Neural progenitor cell (in vitro differentiated cells): ENCODE measurements around the gene TTC23L. TPM values are rescaled to one million over a fixed set of nuclear protein-coding genes. Genes with fewer than 3 reads are reported as not detected.

ENCODE experiments used
- DNase-seq: peaks from one replicate; pipeline ENCODE4 v3.0.0-alpha.2; 2016; ENCODE audit warnings: low spot score
- H2AFZ ChIP-seq: fragments of 200-600 bp; sonication (generic); replicated peaks from 2 replicates; pipeline ENCODE4 v1.6.1; 2016; ENCODE audit warnings: antibody characterized with exemption
- H3F3A ChIP-seq: fragments of 200-600 bp; sonication (generic); 2 replicates; pipeline ENCODE4 v1.6.1; 2016; ENCODE audit warnings: antibody characterized with exemption, low read depth
- H3K27ac ChIP-seq: fragments of 200-600 bp; sonication (generic); 2 replicates; pipeline ENCODE4 v1.5.1; 2016; ENCODE audit warnings: mild to moderate bottlenecking
- H3K27me3 ChIP-seq: fragments of 200-600 bp; sonication (generic); 2 replicates; pipeline ENCODE4 v1.6.1; 2016; ENCODE audit warnings: mild to moderate bottlenecking, moderate library complexity
- H3K36me3 ChIP-seq: fragments of 200-600 bp; sonication (generic); 2 replicates; pipeline ENCODE4 v1.5.1; 2016
- H3K4me1 ChIP-seq: fragments of 200-600 bp; sonication (generic); 2 replicates; pipeline ENCODE4 v1.6.1; 2016; ENCODE audit warnings: mixed run types
- H3K4me2 ChIP-seq: fragments of 200-600 bp; sonication (generic); 2 replicates; pipeline ENCODE4 v1.6.1; 2016
- H3K4me3 ChIP-seq: fragments of 200-600 bp; sonication (generic); 2 replicates; pipeline ENCODE4 v1.5.1; 2016
- H3K79me2 ChIP-seq: fragments of 200-600 bp; sonication (generic); 2 replicates; pipeline ENCODE4 v1.6.1; 2016; ENCODE audit warnings: low read depth
- H3K9ac ChIP-seq: fragments of 200-600 bp; sonication (generic); 2 replicates; pipeline ENCODE4 v1.6.1; 2016
- H3K9me3 ChIP-seq: fragments of 200-600 bp; sonication (generic); 2 replicates; pipeline ENCODE4 v1.5.1; 2016; ENCODE audit warnings: low read depth
- H4K20me1 ChIP-seq: fragments of 200-600 bp; sonication (generic); 2 replicates; pipeline ENCODE4 v1.6.1; 2016; ENCODE audit warnings: low read depth
- H3K27ac Mint-ChIP-seq: 3 replicates; pipeline ENCODE4 v1.8.0; 2021; ENCODE audit warnings: mixed read lengths
- H3K27me3 Mint-ChIP-seq: 2 replicates; pipeline ENCODE4 v1.8.0; 2022; ENCODE audit warnings: low read depth, mild to moderate bottlenecking, inconsistent platforms, moderate library complexity, mixed read lengths; ENCODE audit not compliant: insufficient read depth
- H3K36me3 Mint-ChIP-seq: 3 replicates; pipeline ENCODE4 v1.8.0; 2021; ENCODE audit warnings: mixed read lengths
- H3K4me1 Mint-ChIP-seq: 3 replicates; pipeline ENCODE4 v1.8.0; 2021; ENCODE audit warnings: mixed read lengths
- H3K4me3 Mint-ChIP-seq: 3 replicates; pipeline ENCODE4 v1.8.0; 2021; ENCODE audit warnings: mild to moderate bottlenecking, moderate library complexity, mixed read lengths
- H3K9me3 Mint-ChIP-seq: 3 replicates; pipeline ENCODE4 v1.8.0; 2020; ENCODE audit warnings: mixed read lengths
- EZH2 ChIP-seq: fragments of 200-600 bp; sonication (generic); IDR thresholded peaks from 2 replicates; pipeline ENCODE4 v1.6.1; 2017; ENCODE audit warnings: antibody characterized with exemption, mild to moderate bottlenecking, moderate library complexity
- EZH2phosphoT487 ChIP-seq: fragments of 200-600 bp; sonication (generic); IDR thresholded peaks from 2 replicates; pipeline ENCODE4 v1.6.1; 2017; ENCODE audit warnings: antibody characterized with exemption
- total RNA-seq: library from RNA; depleted of rRNA; stranded (reverse); fragments of >200 nt; gene quantifications from 2 replicates; pipeline ENCODE4 v1.2.3, GENCODE V29; 2015; ENCODE audit warnings: low replicate concordance
- TF ChIP-seq, protein P1 (sequence below): fragments of 200-600 bp; sonication (generic); IDR thresholded peaks from 2 replicates; pipeline ENCODE4 v1.5.1; 2017; ENCODE audit warnings: antibody characterized with exemption, mild to moderate bottlenecking

TTC23L gene
- total RNA-seq, 1 donor from 2014 or later: 1.3 TPM

DNA sequence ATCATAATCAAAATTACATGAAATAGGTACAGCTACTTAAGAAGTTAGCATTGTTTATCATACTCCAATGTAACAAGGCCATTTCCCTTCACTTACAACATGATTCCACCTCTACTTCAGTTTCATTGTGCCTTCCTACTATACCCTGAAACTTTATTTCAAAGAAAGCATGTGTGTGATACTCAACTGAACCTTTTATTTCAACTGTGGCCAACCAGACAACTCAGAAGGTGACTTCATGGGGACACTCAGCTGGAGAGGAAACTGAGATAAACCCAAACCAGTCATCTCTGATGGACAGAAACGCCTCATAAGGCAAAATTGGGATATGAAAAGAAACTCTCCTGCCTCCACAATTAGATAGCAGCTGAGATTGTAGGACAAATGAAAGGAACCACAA lies 5.9 kb upstream of the TTC23L start:
- Histone ChIP-seq H3K9ac (no peak overlapping the region), H3K79me2 (no peaks in the 10 kb centered on the region), H3K4me2 (no peak overlapping the region), H3K4me1 (peaks cover 3% of the 10 kb centered on the region), H3F3A (peaks cover 6% of the 10 kb centered on the region), H3K9me3 (no peaks in the 10 kb centered on the region), H3K27me3 (no peaks in the 10 kb centered on the region), H3K36me3 (no peaks in the 10 kb centered on the region), H4K20me1 (no peaks in the 10 kb centered on the region), H3K27ac (no peak overlapping the region), H2AFZ (no peak overlapping the region), H3K4me3 (no peak overlapping the region)
- DNase-seq: no peak
- H3K4me3 Mint-ChIP-seq: no peak overlapping the region
- peaks cover 13% of the 10 kb centered on the region for H3K4me1 Mint-ChIP-seq
- peaks cover 3% of the 10 kb centered on the region for H3K27me3 Mint-ChIP-seq
- no peak for TF ChIP-seq EZH2phosphoT487
- TF ChIP-seq, protein P1, sequence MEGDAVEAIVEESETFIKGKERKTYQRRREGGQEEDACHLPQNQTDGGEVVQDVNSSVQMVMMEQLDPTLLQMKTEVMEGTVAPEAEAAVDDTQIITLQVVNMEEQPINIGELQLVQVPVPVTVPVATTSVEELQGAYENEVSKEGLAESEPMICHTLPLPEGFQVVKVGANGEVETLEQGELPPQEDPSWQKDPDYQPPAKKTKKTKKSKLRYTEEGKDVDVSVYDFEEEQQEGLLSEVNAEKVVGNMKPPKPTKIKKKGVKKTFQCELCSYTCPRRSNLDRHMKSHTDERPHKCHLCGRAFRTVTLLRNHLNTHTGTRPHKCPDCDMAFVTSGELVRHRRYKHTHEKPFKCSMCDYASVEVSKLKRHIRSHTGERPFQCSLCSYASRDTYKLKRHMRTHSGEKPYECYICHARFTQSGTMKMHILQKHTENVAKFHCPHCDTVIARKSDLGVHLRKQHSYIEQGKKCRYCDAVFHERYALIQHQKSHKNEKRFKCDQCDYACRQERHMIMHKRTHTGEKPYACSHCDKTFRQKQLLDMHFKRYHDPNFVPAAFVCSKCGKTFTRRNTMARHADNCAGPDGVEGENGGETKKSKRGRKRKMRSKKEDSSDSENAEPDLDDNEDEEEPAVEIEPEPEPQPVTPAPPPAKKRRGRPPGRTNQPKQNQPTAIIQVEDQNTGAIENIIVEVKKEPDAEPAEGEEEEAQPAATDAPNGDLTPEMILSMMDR: no peak
- TF ChIP-seq EZH2: no peak
- H3K9me3 Mint-ChIP-seq: no peaks in the 10 kb centered on the region
- peaks cover 17% of the 10 kb centered on the region for H3K36me3 Mint-ChIP-seq
- H3K27ac Mint-ChIP-seq: no peak overlapping the region

DNA sequence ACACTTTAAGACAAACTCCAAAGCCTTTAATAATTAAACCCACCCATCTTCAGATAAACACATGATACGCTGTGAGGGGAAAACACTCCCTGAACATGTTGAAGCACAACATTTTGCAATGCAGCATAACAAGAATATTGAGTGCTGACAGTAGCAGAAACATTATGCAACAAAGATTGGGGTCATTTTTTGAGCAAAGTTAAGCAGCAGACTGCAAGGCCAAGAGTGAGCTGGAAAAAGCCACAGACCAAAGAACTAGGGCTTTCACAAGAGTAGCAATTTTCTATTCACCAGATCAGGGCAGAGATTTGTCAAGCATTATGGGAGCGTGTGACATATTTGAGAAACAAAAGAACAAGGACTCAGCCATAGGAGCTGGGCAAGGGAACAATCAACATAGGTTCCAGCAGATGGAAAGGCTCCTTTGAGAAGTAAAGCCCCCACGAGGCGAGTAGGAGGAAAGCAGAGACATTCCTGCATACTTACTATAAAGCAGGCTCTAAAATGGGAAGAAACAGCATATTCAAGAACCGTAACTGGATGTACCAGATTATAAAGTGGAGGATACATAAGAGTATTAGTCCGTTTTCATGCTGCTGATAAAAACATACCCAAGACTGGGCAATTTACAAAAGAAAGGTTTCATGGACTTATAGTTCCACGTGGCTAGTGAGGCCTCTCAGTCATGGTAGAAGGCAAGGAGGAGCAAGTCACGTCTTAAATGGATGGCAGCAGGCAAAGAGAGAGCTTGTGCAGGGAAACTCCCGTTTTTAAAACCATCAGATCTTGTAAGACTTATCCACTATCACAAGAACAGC lies 4.8 kb upstream of the TTC23L start:
- no peaks in the 10 kb centered on the region for H3K79me2 ChIP-seq
- H3K4me2 ChIP-seq: no peak overlapping the region
- Mint-ChIP-seq H3K9me3 (no peaks in the 10 kb centered on the region), H3K4me3 (no peak overlapping the region), H3K27ac (no peak overlapping the region), H3K4me1 (peaks cover 21% of the 10 kb centered on the region), H3K36me3 (peaks cover 12% of the 10 kb centered on the region), H3K27me3 (peaks cover 3% of the 10 kb centered on the region)
- H3K9me3 ChIP-seq: no peaks in the 10 kb centered on the region
- no peak overlapping the region for H2AFZ ChIP-seq
- peaks cover 17% of the 10 kb centered on the region for H3F3A ChIP-seq
- no peaks in the 10 kb centered on the region for H3K36me3 ChIP-seq
- no peaks in the 10 kb centered on the region for H4K20me1 ChIP-seq
- no peak overlapping the region for H3K27ac ChIP-seq
- H3K27me3 ChIP-seq: no peaks in the 10 kb centered on the region
- peaks cover 5% of the 10 kb centered on the region for H3K4me1 ChIP-seq
- DNase-seq: no peak
- no peak overlapping the region for H3K9ac ChIP-seq
- TF ChIP-seq, protein P1: peak; percentile 14
- no peak for TF ChIP-seq EZH2
- no peak for TF ChIP-seq EZH2phosphoT487
- H3K4me3 ChIP-seq: no peak overlapping the region

DNA sequence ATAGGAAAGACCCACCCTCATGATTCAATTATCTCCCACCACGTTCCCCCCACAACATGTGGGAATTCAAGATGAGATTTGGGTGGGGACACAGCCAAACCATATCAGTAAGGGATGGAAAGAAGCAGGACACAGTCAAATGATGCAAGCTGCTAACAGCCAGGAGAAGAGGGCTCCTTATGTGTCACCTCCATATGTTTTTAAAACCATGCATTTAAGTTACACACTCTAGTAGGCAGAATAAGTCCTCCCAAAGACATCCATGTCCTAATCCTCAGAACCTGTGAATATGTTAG lies 4.2 kb upstream of the TTC23L start:
- Histone ChIP-seq H3F3A (peaks cover 23% of the 10 kb centered on the region), H3K27ac (no peak overlapping the region), H3K79me2 (no peaks in the 10 kb centered on the region), H3K36me3 (no peaks in the 10 kb centered on the region), H3K4me3 (no peak overlapping the region), H2AFZ (no peak overlapping the region), H3K4me1 (peaks cover 5% of the 10 kb centered on the region), H4K20me1 (no peaks in the 10 kb centered on the region), H3K9ac (no peak overlapping the region), H3K27me3 (no peaks in the 10 kb centered on the region), H3K4me2 (no peak overlapping the region), H3K9me3 (no peaks in the 10 kb centered on the region)
- Mint-ChIP-seq H3K4me1 (peaks cover 26% of the 10 kb centered on the region), H3K27me3 (peaks cover 2% of the 10 kb centered on the region), H3K36me3 (peaks cover 9% of the 10 kb centered on the region), H3K9me3 (no peaks in the 10 kb centered on the region), H3K27ac (no peak overlapping the region), H3K4me3 (no peak overlapping the region)
- TF ChIP-seq, protein P1: no peak
- TF ChIP-seq EZH2 (no peak), EZH2phosphoT487 (no peak)
- no peak for DNase-seq
